ENCODE data around the gene SLIT3.

GRCh38 chr5:169197343-169197742, 103.6 kb downstream of the SLIT3 start:
- TF ChIP-seq CTCF (IDR thresholded peaks at IDR 0.05) = peak in 1 of 3 donors; percentile 54
- no peak for TF ChIP-seq POLR2AphosphoS5 (IDR thresholded peaks at IDR 0.05)

All from breast epithelium (tissue), 3 donors.